Adrenal gland (tissue), 12 donors: Measurements from ENCODE around the gene SORCS3. TPM values are rescaled to one million over a fixed set of nuclear protein-coding genes. Genes with fewer than 3 reads are reported as not detected.

Experiments used
- DNase-seq, 7 donors: peaks; one replicate each; pipeline ENCODE4 v3.0.0-alpha.2; 2019 to 2020
- H3K27ac ChIP-seq, 5 donors: fragments of 200-600 bp; sonication (generic) in 4 of 5; 1 replicate in 3 of 5; 2 replicates in 2 of 5; pipeline versions ENCODE4 v1.5.1 to v1.8.0; 2016 to 2020; ENCODE audit warnings: mild to moderate bottlenecking in 1 of 5
- H3K27me3 ChIP-seq: fragments of 200-600 bp; 2 replicates; pipeline ENCODE4 v1.8.0; 2021
- H3K36me3 ChIP-seq, 2 donors: fragments of 200-600 bp; replicated peaks in 1 of 2; 1 replicate in 1 of 2; 2 replicates in 1 of 2; pipeline versions ENCODE4 v1.5.1 to v1.8.0; 2018 to 2022
- H3K4me1 ChIP-seq, 2 donors: fragments of 200-600 bp; replicated peaks in 1 of 2; 1 replicate in 1 of 2; 2 replicates in 1 of 2; pipeline versions ENCODE4 v1.5.1 to v1.8.0; 2018 to 2021
- H3K4me3 ChIP-seq, 4 donors: fragments of 200-600 bp; sonication (generic) in 3 of 4; one replicate each; pipeline ENCODE4 v1.5.1; 2016 to 2018
- H3K9me3 ChIP-seq, 3 donors: fragments of 200-600 bp; sonication (generic) in 1 of 3; replicated peaks in 1 of 3; 1 replicate in 2 of 3; 2 replicates in 1 of 3; pipeline versions ENCODE4 v1.5.1 to v1.8.0; 2016 to 2021
- CTCF ChIP-seq, 6 experiments: fragments of 450-650 bp in 4 of 6; fragments of 200-600 bp in 2 of 6; sonication (generic) in 1 of 6; IDR thresholded peaks; 1 replicate in 5 of 6; 2 replicates in 1 of 6; pipeline versions ENCODE4 v1.5.1 to v1.8.0; 2016 to 2021; ENCODE audit warnings: antibody characterized with exemption in 6 of 6, mild to moderate bottlenecking in 2 of 6, moderate library complexity in 1 of 6
- POLR2A ChIP-seq, 2 donors: fragments of 450-650 bp; IDR thresholded peaks; one replicate each; pipeline ENCODE4 v1.6.1; 2017; ENCODE audit warnings: antibody characterized with exemption in 2 of 2, mild to moderate bottlenecking in 2 of 2, moderate library complexity in 1 of 2
- WGBS, 4 donors: extraction: QIAGEN DNeasy Blood & Tissue Kit in 2 of 4; methylation state at CpG; one replicate each; pipeline versions ENCODE4 v1.1.5 to v1.1.7; 2013 to 2017; 5-methylcytosine and 5-hydroxymethylcytosine counted together
- intact Hi-C, 2 donors: fragments of 100-400 bp; cut with DNase I; formaldehyde crosslinking; loops; one replicate each; pipeline versions ENCODE4 v1.14.1 to v1.15.0; 2022 to 2023
- polyA plus RNA-seq, 3 donors: library from polyadenylated mRNA; stranded (reverse); fragments of 200-250 nt in 2 of 3; fragments of 350-450 nt in 1 of 3; fragmentation: Illumina TruSeq in 1 of 3; extraction: RNeasy Lipid Tissue Mini Kit (QIAGEN cat#74804) in 1 of 3; gene quantifications; one replicate each; pipeline ENCODE4 v1.2.3, GENCODE V29; 2013 to 2014
- total RNA-seq, 9 donors: library from RNA; depleted of rRNA in 4 of 9; stranded (reverse); fragments of >200 nt in 4 of 9; fragments of 120-200 nt in 1 of 9; fragmentation: NEBNext Ultra II Directional in 1 of 9; extraction: Animal tissue kit (Norgen Biotek cat#: 25700) in 1 of 9; gene quantifications; one replicate each; pipeline versions ENCODE4 v1.1.0 to v1.2.4, GENCODE V29; 2013 to 2023
- donor health status: healthy with polysubstance abuse.
- donor health status: Bipolar disorder and iron deficiency.
- donor health status: DM: yes; HTN: yes; CAD: no.
- donor health status: DM: no; HTN: no; CAD: no.
- donor health status: DM: no; HTN: no; CAD: no.
- donor health status: DM: yes; HTN: yes; CAD: no.

Gene SORCS3
- total and polyA plus RNA-seq, 12 donors = 0.22 to 3.4 (median 1.2) TPM; not detected in 2

DNA sequence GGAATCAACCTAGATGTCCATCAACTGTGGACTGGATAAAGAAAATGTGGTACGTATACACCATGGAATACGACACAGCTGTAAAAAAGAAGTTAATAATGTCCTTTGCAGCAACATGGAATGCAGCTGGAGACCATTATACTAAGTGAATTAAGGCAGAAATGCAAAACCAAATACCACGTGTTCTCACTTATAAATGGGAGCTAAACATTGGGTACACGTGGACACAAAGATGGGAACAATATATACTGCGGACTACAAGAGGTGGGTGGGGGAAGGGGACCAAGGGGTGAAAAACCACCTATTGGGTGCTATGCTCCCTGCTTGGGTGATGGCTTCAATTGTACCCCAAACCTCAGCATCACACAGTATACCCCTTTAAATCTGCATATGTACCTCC is 385.5 kb downstream of the SORCS3 start:
- H3K27me3 ChIP-seq = no peaks in the 10 kb centered on the region

DNA sequence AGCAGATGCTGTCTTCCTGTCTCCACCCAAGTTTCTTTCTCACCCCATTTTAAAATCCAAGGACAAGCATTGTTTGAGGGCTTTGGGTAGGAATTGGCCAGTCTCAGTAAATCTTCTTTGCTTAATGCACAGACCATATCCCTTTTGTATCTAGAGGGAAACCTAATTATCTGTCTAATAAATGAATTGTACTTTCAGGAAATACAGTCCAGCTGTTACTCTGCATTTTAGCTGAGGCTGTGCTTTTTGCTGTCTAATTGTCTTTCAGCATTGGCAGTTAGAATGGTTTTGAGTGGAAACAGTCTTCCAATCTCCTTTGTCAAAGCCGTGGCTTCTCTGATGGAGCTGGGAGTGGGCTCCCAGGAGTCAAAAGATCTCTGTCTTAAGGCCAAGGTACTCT is 388.2 kb downstream of the SORCS3 start:
- intact Hi-C loops = no loop called here
- Histone ChIP-seq H3K36me3 (no peaks in the 10 kb centered on the region), H3K27ac (no peak overlapping the region), H3K27me3 (no peaks in the 10 kb centered on the region), H3K9me3 (no peaks in the 10 kb centered on the region), H3K4me1 (no peaks in the 10 kb centered on the region), H3K4me3 (no peak overlapping the region)
- WGBS, 4 donors = 46 to 66% (median 55%) methylated on average over 1 of the region's 1 CpG
- DNase-seq = no peak
- no peak for TF ChIP-seq CTCF (IDR thresholded peaks at IDR 0.05)
- TF ChIP-seq POLR2A (IDR thresholded peaks at IDR 0.05) = no peak

More for the DNA sequence above, 385.5 kb downstream of the SORCS3 start:
- H3K4me3 ChIP-seq = no peak overlapping the region
- DNase-seq = no peak
- no peak for TF ChIP-seq POLR2A (IDR thresholded peaks at IDR 0.05)
- TF ChIP-seq CTCF (IDR thresholded peaks at IDR 0.05) = no peak
- no peaks in the 10 kb centered on the region for H3K36me3 ChIP-seq
- no peaks in the 10 kb centered on the region for H3K4me1 ChIP-seq
- H3K9me3 ChIP-seq = no peaks in the 10 kb centered on the region
- 72 to 86% (median 85%) methylated on average over 5 of the region's 5 CpGs for whole genome bisulfite sequencing, 4 donors
- no peak overlapping the region for H3K27ac ChIP-seq
- intact Hi-C loops = no loop called here

DNA sequence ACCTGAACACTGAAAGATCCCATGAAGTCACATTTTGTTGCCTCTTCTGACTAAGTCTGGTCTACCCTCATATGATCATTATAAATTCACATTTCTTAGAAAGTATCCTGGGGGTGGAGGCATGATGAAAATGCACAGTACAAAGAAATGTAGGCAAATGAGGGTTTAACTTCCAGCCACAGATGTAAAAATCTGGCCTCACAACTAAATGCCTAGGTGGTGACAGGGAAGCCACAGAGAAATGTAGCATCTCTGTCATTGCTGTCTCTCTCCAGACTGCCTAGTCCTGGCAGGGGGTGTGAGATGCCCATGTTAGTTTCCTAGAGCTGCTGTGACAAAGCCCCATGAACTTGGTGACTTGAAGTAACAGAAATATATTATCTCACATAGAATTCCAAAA is 395.9 kb downstream of the SORCS3 start:
- Histone ChIP-seq H3K4me1 (no peaks in the 10 kb centered on the region), H3K9me3 (no peaks in the 10 kb centered on the region), H3K36me3 (no peaks in the 10 kb centered on the region), H3K27ac (no peak overlapping the region), H3K27me3 (no peaks in the 10 kb centered on the region), H3K4me3 (no peak overlapping the region)
- no peak for DNase-seq
- TF ChIP-seq CTCF (IDR thresholded peaks at IDR 0.05) = no peak
- intact Hi-C loops = no loop called here

GRCh38 chr10:105041956-105042355 is 400.9 kb downstream of the SORCS3 start:
- 85 to 100% (median 92%) methylated on average over 1 of the region's 1 CpG for WGBS, 4 donors
- no peaks in the 10 kb centered on the region for H3K36me3 ChIP-seq
- no peak for TF ChIP-seq CTCF (IDR thresholded peaks at IDR 0.05)
- no peak for TF ChIP-seq POLR2A (IDR thresholded peaks at IDR 0.05)

More at GRCh38 chr10:105041956-105042355, 400.9 kb downstream of the SORCS3 start:
- H3K4me3 ChIP-seq = no peak overlapping the region
- no peak overlapping the region for H3K27ac ChIP-seq
- H3K4me1 ChIP-seq = no peaks in the 10 kb centered on the region
- H3K9me3 ChIP-seq = no peaks in the 10 kb centered on the region
- DNase-seq = no peak
- intact Hi-C loops = no loop called here
- H3K27me3 ChIP-seq = no peaks in the 10 kb centered on the region
